Raji (cell line): ENCODE data around the gene PACS1.

Experiments used
- POLR2A ChIP-seq: IDR thresholded peaks from 2 replicates; pipeline ENCODE4 v1.6.1; 2011; ENCODE audit warnings: low read depth, low read length, control low read depth; ENCODE audit not compliant: insufficient read depth

Gene PACS1

DNA sequence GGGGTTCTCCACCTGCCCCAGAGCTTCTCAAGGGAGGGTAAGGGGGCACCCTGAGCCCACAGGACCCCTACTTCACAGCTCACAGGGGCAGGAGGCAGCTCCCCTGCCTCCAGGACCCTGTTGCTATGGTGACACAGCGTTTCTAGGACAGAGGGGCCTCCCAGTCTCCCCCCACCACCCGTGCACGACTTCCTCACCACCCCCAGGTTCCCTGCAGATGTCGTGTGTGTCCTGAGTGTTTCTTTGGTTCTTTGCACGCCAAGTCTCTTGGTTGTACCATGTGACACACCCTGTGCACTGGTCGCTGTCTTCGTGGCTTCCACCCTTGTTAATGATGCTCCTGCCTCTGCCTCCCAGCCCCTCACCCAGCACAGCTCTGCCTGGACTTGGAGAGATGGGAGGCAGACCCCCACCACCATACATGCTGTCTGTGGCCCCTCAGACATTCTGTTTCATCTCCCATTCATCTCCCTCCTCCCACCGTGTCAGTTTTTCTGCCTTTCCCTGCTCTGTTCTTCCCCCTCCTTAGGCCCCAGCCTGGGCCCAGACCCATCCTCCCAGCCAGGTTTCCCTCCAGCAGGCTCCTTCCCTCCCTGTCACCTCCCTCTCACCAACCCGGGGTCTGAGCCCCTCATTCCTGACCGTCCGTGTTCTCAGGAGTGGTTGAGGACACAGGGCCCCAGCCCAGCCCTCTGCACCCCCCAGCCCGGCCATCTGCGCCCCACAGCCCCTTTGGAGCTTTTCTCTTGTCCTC is 173.9 kb downstream of the PACS1 start:
- no peak for TF ChIP-seq POLR2A

DNA sequence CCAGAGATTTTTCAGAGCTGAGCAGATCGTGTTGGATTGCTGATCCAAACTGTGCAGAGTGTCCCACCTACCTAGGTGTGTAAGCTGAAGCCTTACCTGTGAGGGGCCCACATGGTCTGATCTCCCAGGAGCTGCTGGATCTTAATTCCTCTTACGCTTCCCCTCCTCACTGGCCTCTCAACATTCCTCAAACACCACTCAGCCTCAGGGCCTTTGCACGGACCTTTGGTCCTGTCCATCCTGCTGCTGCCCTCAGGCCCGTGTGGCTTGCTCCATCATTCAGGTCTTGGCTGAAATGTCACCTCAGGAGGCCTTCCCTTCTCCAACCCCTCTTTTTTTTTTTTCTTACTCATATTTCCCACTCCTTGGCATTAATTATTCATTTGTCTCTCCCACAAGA is 177.2 kb downstream of the PACS1 start:
- TF ChIP-seq POLR2A: no peak

DNA sequence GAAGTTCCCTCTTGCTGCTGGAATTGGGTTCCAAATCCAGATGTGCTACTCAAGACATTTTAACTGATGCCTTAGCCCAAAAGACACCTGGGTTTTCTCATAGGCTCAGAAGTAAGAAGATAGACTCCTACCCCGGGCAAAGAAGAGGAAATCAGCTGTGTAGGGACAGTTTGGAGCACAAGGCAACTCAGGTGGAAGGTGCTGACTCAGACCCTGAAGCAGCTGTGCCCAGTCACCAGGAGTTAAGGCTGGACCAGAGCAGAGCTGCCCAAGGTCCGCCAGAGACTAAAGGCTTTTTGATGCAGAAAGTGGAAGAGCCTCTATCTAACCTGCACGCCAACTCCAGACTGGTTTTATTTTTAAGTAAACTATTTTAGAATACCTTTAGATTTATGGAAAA is 177.7 kb downstream of the PACS1 start:
- no peak for TF ChIP-seq POLR2A

DNA sequence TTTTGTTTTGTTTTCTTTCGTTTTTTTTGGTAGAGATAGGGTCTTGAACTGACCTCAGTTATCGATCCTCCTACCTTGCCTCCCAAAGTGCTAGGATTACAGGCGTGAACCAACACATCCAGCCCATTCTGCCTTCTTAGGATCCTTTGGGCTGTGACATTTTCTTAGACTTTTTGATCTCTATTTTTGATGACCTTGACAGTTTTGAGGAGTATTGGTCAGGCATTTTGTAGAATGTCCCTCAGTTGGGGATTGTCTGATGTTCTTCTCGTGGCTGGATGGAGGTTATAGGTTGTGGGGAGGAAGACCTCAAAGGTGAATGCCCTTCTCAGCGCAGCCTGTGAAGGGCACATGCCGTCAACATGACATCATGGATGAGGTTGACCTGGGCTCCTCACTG is 178.8 kb downstream of the PACS1 start:
- TF ChIP-seq POLR2A: no peak

DNA sequence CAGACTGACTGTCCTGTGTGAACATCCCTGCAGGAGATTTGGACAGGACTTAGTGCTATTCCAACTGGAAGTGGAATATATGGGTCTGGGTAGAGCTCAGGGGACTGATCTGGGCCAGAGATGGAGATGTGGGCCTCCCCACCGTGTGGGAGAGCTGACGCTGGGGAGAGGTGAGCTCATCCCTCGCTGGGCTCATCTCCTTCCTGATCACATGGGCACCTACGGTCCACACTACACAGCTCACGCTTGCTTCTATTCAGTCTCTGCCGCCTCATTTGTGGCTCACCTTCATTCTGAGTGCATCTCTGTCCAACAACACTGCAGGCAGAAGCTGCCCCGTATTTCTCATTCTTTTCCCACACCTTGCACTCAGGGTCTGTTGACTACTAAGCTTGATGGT is 181.7 kb downstream of the PACS1 start:
- TF ChIP-seq POLR2A: no peak

DNA sequence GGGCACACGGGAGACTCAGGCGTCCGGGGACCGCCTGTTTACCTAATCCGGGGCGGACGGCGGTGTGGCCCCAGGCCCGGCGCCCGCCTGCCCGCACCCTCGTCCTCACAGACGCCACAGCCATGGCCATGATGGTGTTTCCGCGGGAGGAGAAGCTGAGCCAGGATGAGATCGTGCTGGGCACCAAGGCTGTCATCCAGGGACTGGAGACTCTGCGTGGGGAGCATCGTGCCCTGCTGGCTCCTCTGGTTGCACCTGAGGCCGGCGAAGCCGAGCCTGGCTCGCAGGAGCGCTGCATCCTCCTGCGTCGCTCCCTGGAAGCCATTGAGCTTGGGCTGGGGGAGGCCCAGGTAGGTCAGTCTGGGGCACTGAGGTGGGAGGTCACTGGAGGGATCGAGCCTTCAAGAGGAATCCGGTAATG is 188.4 kb downstream of the PACS1 start:
- no peak for TF ChIP-seq POLR2A

DNA sequence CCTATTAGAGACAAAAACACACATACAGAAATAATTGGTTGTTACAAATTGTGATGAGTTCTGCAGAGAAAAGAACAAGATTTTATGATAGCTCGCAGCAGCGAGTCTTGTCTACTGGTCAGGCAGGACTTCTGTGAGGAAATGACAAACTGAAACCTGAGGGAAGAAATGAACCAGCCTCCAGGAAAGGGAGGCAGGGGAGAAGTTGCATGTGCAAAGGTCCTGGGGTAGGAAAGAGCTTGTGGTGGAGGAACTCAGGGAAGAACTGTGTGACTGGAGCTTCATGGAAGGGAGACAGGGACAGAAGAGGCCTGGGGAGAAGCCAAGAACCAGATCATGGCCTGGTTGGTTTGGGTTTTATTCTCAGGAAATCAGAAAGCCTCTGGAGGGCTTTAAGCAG is 189.2 kb downstream of the PACS1 start:
- TF ChIP-seq POLR2A: no peak

DNA sequence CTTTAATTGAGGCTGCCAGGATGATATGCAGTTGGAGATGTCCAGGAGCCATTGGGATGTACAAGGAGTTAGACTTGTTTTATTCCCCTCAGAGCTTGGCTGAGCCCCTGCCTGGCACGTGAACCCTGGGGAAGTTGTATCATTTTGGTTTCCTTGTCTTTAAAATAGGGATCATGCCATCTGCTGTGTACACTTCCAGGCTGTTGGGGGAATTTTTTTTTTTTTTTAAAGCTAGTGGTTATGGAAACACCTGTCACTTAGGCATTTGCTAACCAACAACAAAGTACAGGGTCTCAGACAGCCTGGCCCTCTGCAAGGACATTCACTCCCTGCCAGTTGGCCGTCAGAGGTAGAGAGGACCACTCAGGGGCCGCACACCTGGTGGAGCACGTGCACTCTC is 189.9 kb downstream of the PACS1 start:
- TF ChIP-seq POLR2A: no peak

DNA sequence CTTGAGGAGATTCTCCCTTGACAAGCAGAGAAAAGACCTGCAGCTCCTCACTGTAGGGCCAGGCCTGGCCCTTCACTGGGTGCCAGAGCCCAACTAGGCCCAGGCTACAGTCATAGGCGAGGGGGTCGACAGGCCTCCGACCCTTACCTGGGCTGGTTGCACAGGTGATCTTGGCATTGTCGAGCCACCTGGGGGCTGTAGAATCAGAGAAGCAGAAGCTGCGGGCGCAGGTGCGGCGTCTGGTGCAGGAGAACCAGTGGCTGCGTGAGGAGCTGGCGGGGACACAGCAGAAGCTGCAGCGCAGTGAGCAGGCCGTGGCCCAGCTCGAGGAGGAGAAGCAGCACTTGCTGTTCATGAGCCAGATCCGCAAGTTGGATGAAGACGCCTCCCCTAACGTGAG is 191.5 kb downstream of the PACS1 start:
- no peak for TF ChIP-seq POLR2A

DNA sequence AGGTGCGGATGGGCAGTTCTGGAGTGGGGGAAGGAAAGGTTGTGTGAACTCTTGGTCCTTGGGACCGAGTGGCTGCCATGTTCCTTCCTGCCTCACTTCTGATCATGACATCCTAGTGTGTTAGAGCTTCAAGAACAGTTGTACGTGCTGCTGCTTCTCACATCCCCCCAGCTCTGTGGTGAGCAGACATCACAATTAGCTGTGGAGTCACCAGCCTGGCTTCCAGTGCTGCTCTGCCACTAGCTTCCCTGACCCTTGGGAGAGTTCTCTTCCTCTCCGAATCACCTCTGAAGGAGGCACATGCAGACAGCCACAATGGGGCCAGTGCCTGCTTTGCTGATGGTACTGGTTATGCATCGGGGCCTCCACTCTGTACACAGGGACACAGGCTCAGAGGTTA is 192.1 kb downstream of the PACS1 start:
- TF ChIP-seq POLR2A: no peak

DNA sequence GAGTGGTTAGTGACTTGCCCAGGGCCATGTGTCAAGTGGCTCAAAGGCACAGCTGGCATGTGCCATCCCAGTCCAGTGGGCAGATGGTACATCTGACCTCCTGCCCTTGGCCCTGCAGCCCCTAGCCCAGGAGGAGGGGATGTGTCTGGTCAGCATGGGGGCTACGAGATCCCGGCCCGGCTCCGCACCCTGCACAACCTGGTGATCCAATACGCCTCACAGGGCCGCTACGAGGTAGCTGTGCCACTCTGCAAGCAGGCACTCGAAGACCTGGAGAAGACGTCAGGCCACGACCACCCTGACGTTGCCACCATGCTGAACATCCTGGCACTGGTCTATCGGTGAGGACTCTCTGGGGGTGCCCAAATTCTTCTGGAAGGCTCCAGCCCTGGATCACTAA is 192.6 kb downstream of the PACS1 start:
- no peak for TF ChIP-seq POLR2A

DNA sequence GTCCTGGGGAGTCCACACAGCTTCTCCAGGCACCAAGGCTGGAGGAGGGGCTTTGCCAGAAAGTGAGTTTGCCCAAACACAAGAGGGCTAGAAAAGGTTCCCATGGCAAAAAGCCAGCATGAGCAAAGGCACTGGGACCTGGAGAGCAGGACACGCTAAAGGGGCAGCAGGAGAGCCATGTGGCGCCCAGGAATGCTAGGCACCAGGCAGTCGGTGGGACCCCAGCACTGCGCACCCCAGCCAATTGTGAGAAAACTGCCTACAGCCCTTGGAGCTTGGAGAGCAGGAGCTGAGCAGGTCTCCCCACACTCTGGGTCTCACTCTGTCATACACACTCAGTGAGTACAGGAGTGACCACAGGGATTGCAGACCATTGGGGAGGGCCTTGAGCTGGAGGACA is 193.2 kb downstream of the PACS1 start:
- TF ChIP-seq POLR2A: no peak

DNA sequence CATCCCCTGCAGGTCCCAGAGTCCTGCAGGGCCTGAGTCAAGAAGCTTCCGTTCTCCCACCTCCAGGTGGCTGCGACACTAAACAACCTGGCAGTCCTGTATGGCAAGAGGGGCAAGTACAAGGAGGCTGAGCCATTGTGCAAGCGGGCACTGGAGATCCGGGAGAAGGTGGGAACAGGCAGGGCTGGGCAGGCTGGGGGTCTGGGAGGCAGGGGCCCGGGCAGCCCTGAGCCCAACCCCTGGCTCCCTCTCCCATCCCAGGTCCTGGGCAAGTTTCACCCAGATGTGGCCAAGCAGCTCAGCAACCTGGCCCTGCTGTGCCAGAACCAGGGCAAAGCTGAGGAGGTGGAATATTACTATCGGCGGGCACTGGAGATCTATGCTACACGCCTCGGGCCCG is 193.7 kb downstream of the PACS1 start:
- TF ChIP-seq POLR2A: no peak

DNA sequence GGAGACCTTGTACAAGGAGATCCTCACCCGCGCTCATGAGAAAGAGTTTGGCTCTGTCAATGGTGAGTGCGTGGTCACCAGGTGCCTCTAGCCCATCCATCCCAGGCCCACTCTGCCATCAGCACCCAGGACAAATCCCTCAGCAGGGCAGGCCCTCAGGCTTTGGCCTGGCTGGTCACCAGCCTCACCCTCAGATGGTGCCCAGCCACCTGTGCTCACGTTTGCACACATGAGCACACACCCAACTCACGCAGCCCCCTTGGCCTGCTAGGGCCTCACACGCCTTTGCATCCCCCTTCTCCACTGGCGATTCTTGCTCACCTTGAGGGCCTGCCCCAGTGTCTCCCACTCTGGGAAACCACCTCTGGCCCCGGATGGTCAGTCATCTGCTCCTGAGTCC is 194.3 kb downstream of the PACS1 start:
- TF ChIP-seq POLR2A: no peak

DNA sequence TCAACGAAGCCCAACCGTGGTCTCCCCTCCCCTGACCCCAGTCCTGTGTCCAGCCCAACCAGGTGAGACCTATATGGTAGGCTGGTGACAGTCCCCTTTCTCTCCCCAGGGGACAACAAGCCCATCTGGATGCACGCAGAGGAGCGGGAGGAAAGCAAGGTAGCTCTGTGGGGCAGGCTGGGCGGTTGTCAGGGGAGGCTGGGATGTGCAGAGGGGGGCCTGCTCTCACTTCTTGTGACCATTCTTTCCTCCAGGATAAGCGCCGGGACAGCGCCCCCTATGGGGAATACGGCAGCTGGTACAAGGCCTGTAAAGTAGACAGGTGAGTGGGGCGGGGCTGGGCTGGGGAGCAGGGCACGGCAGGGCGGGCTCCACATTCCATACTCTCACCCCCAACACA is 194.8 kb downstream of the PACS1 start:
- TF ChIP-seq POLR2A: no peak

DNA sequence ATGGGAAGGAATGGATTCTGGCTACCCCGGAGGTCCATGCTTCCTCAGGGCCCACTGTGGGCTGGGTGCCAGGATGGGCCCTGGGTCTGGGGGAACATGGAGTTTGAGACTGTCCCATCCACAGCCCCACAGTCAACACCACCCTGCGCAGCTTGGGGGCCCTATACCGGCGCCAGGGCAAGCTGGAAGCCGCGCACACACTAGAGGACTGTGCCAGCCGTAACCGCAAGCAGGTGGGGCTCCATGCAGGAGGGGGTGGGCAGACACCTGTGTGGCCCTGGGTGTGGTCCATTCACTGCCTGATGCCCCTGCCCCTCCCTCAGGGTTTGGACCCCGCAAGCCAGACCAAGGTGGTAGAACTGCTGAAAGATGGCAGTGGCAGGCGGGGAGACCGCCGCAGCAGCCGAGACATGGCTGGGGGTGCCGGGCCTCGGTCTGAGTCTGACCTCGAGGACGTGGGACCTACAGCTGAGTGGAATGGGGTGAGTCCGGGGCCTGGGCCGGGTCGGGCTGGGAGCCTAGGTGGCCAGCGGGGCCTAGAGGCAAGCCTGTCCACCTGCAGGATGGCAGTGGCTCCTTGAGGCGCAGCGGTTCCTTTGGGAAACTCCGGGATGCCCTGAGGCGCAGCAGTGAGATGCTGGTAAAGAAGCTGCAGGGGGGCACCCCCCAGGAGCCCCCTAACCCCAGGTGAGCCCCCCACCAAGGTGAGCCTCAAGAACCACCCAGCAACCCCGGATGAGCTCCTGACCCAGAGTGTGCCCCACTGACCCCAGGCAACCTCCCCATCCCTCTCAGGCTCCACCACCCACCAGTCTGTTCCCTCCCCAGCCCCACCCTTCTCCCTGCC is 195.7 kb downstream of the PACS1 start:
- TF ChIP-seq POLR2A: no peak
